ENCODE measurements around the gene SLC6A3. TPM values are rescaled to one million over a fixed set of nuclear protein-coding genes. Genes with fewer than 3 reads are reported as not detected.

Gene SLC6A3
- total and polyA plus RNA-seq, 2 donors (not counting 1 experiment from before 2014, with no cell fraction given), result 0.01 to 0.15 TPM

GRCh38 chr5:1439388-1440097, 5.7 kb downstream of the SLC6A3 start:
- H3K4me1 Mint-ChIP-seq, result peaks cover 13% of the 10 kb centered on the region
- H3K27ac ChIP-seq (ENCODE audit: low read length in 2 of 2), result no peak overlapping the region
- H4K20me1 ChIP-seq (ENCODE audit: control insufficient read depth, insufficient read depth, low read length, poor library complexity, severe bottlenecking), result no peaks in the 10 kb centered on the region
- H2AFZ ChIP-seq (ENCODE audit: insufficient read depth, low read depth, low read length, poor library complexity, severe bottlenecking), result no peak overlapping the region
- H3K9me3 ChIP-seq (ENCODE audit: control extremely low read depth in 1 of 3, control insufficient read depth in 2 of 3, insufficient read depth in 1 of 3, low read length in 2 of 3), result peaks cover 0 to 30% (median 3%) of the 10 kb centered on the region in 3 donors
- intact Hi-C loops (cut with micrococcal nuclease), result no loop called here
- no peak overlapping the region for H3K4me3 ChIP-seq (ENCODE audit: control extremely low read depth in 1 of 5, extremely low read depth in 1 of 5, insufficient read depth in 1 of 5, low read depth in 2 of 5, low read length in 4 of 5)
- peaks cover 11 to 18% of the 10 kb centered on the region in 2 donors for H3K4me1 ChIP-seq (ENCODE audit: control insufficient read depth in 2 of 2, insufficient read depth in 2 of 2, low read length in 2 of 2)
- DNase-seq (no peak), ATAC-seq (ENCODE audit: low read depth) (no peak)
- H3K27me3 Mint-ChIP-seq, result peaks cover 47% of the 10 kb centered on the region
- peaks cover 4% of the 10 kb centered on the region for H3K9me3 Mint-ChIP-seq (ENCODE audit: insufficient read depth)
- H3K4me2 ChIP-seq (replicated peaks; ENCODE audit: low read depth, low read length, poor library complexity, severe bottlenecking), result no peak overlapping the region
- H3K79me2 ChIP-seq (ENCODE audit: control insufficient read depth, insufficient read depth, low read length), result no peaks in the 10 kb centered on the region
- ChIA-PET POLR2A (no interaction called here), CTCF (no interaction called here)
- peaks cover 0 to 47% (median 18%) of the 10 kb centered on the region in 4 experiments for H3K27me3 ChIP-seq (replicated peaks in 1 of 4; ENCODE audit: control extremely low read depth in 1 of 4, control insufficient read depth in 3 of 4, insufficient read depth in 4 of 4, low read length in 3 of 4)
- H3K9ac ChIP-seq (ENCODE audit: low read length), result no peak overlapping the region
- H3K4me3 Mint-ChIP-seq, result no peak overlapping the region
- no peak overlapping the region for H3K27ac Mint-ChIP-seq
- 91% methylated on average over 12 of the region's 15 CpGs for WGBS (ENCODE audit: insufficient coverage)
- TF ChIP-seq CTCF (IDR thresholded peaks at IDR 0.05) (no peak), EZH2 (IDR thresholded peaks at IDR 0.05; ENCODE audit: borderline replicate concordance, insufficient read depth, low read depth, low read length, poor library complexity, severe bottlenecking) (no peak)
- H3K36me3 ChIP-seq (replicated peaks in 1 of 2; ENCODE audit: control extremely low read depth in 1 of 2, control insufficient read depth in 1 of 2, extremely low read depth in 1 of 2, insufficient read depth in 2 of 2, low read length in 1 of 2), result no peaks in the 10 kb centered on the region

- Histone ChIP-seq H3K27me3 (replicated peaks in 1 of 4; ENCODE audit: control extremely low read depth in 1 of 4, control insufficient read depth in 3 of 4, insufficient read depth in 4 of 4, low read length in 3 of 4) (peaks cover 0 to 41% (median 12%) of the 10 kb centered on the region in 4 experiments), H3K4me3 (ENCODE audit: control extremely low read depth in 1 of 5, extremely low read depth in 1 of 5, insufficient read depth in 1 of 5, low read depth in 2 of 5, low read length in 4 of 5) (no peak overlapping the region), H3K9ac (ENCODE audit: low read length) (no peak overlapping the region), H3K79me2 (ENCODE audit: control insufficient read depth, insufficient read depth, low read length) (no peaks in the 10 kb centered on the region), H3K4me1 (ENCODE audit: control insufficient read depth in 2 of 2, insufficient read depth in 2 of 2, low read length in 2 of 2) (peaks cover 4 to 12% of the 10 kb centered on the region in 2 donors), H4K20me1 (ENCODE audit: control insufficient read depth, insufficient read depth, low read length, poor library complexity, severe bottlenecking) (no peaks in the 10 kb centered on the region), H3K27ac (ENCODE audit: low read length in 2 of 2) (no peak overlapping the region), H3K4me2 (replicated peaks; ENCODE audit: low read depth, low read length, poor library complexity, severe bottlenecking) (no peak overlapping the region), H3K36me3 (replicated peaks in 1 of 2; ENCODE audit: control extremely low read depth in 1 of 2, control insufficient read depth in 1 of 2, extremely low read depth in 1 of 2, insufficient read depth in 2 of 2, low read length in 1 of 2) (no peaks in the 10 kb centered on the region), H2AFZ (ENCODE audit: insufficient read depth, low read depth, low read length, poor library complexity, severe bottlenecking) (no peak overlapping the region), H3K9me3 (ENCODE audit: control extremely low read depth in 1 of 3, control insufficient read depth in 2 of 3, insufficient read depth in 1 of 3, low read length in 2 of 3) (peaks cover 0 to 29% (median 3%) of the 10 kb centered on the region in 3 donors)
- Mint-ChIP-seq H3K27ac (no peak overlapping the region), H3K4me3 (no peak overlapping the region), H3K4me1 (peaks cover 7% of the 10 kb centered on the region), H3K27me3 (peaks cover 41% of the 10 kb centered on the region), H3K9me3 (ENCODE audit: insufficient read depth) (peaks cover 5% of the 10 kb centered on the region)
- 96% methylated on average over 18 of the region's 21 CpGs for WGBS (ENCODE audit: insufficient coverage)
- ATAC-seq (ENCODE audit: low read depth), result no peak
- TF ChIP-seq CTCF (IDR thresholded peaks at IDR 0.05), result no peak
- no peak for TF ChIP-seq EZH2 (IDR thresholded peaks at IDR 0.05; ENCODE audit: borderline replicate concordance, insufficient read depth, low read depth, low read length, poor library complexity, severe bottlenecking)
- ChIA-PET CTCF (no interaction called here), POLR2A (no interaction called here)
- no peak for DNase-seq
- intact Hi-C loops (cut with micrococcal nuclease), result no loop called here
Measured at GRCh38 chr5:1438871-1439270, 6.4 kb downstream of the SLC6A3 start.

Data from B cell (primary cell).